NCI-H146 treated with DMSO at 0.1 percent for 48 hours (cell line): Measurements from ENCODE around the gene FOXA3.

ENCODE experiments used
- DNase-seq: peaks from one replicate; lab custom pipeline; 2025; ENCODE audit not compliant: unreplicated experiment; lab: John Stamatoyannopoulos, UW

FOXA3 gene

DNA sequence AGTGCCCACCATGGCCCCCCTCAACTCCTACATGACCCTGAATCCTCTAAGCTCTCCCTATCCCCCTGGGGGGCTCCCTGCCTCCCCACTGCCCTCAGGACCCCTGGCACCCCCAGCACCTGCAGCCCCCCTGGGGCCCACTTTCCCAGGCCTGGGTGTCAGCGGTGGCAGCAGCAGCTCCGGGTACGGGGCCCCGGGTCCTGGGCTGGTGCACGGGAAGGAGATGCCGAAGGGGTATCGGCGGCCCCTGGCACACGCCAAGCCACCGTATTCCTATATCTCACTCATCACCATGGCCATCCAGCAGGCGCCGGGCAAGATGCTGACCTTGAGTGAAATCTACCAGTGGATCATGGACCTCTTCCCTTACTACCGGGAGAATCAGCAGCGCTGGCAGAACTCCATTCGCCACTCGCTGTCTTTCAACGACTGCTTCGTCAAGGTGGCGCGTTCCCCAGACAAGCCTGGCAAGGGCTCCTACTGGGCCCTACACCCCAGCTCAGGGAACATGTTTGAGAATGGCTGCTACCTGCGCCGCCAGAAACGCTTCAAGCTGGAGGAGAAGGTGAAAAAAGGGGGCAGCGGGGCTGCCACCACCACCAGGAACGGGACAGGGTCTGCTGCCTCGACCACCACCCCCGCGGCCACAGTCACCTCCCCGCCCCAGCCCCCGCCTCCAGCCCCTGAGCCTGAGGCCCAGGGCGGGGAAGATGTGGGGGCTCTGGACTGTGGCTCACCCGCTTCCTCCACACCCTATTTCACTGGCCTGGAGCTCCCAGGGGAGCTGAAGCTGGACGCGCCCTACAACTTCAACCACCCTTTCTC lies 8.2 kb downstream of the FOXA3 start:
- DNase-seq, result no peak

DNA sequence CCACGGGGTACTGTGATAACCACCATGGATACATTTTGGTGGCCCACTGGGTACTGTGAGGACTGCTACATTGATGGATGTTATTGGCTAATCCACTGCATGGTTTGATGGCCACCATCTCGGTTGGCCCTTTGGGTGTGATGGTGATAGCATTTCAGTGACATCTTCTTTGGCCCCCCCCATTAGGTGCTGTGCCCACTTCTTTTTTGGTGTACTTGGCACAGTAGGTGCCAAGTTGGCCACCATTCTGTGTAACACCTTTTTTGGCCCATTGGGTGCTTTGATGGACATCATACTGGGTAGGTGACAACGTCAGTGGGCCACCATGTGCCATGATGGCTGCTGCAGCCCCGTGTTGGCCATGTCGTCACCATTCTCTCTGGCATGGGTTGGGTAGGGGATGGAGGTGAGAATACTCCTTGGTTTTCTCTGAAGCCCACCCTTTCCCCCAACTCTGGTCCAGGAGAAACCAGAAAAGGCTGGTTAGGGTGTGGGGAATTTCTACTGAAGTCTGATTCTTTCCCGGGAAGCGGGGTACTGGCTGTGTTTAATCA lies 9.2 kb downstream of the FOXA3 start:
- DNase-seq, result no peak

DNA sequence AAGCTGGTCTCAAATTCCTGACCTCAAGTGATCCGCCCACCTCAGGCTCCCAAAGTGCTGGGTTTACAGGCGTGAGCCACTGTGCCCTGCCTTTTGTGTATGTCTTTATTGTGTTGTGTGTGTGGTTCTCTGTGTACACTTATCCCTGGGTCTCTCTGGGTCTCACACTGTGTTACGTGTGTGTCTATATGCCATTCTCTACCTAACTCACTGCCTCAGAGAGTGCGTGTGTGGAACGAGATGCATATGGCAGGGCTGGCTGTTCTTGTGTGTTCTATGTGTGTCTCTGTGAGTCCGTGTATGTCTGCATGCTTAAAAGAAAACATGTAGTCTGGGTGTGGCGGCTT lies 10.5 kb downstream of the FOXA3 start:
- DNase-seq, result no peak

DNA sequence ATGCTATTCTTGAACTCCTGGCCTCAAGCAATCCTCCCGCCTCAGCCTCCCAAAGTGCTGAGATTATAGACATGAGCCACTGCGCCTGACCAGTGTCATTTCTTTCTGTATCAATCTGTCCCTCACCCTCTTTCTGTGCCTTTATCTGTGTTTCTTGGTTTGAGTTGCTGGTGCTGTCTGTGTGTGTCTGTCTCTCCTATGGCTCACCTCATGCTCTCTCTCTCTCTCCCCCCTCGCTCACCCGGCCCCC lies 12.0 kb downstream of the FOXA3 start:
- no peak for DNase-seq

DNA sequence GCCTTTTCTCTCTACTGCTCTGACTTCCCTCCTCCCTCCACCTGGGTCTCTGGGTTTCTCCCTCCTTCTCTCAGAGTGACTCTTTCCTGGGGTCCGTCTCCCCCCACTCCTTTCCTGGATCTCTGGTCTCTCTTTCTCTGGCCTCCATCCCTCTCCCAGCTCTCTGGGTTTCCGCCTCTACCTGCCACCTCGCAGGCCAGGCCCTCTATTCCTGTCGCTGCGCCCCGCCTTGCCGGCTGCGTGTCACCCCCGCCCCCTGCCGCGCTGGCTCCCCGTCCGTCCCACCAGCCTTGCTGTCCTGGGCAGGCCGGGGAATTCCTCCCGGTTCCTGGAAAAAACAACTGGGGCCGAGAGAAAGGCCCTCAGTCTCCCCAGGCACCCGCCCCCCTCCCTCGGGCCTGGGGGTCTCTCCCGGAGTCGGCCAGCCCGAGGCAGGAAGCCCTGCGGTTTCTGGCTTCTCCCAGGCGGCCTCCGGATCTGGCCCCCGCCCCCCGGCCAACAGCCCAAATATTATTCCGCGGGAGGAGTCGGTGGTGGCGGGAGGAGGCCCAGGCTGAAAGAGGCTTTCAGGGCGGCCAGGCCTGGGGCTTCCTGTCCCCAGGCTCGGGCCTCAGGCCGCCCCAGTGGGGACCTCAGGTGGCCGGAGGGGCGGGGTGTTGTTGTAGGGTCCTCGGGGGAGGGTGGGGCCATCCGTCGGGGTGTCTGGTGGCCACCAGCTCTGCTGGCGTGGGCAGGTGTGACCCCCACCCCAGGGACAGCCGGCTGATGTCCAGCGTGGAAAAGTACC lies 12.5 kb downstream of the FOXA3 start:
- DNase-seq, result no peak

DNA sequence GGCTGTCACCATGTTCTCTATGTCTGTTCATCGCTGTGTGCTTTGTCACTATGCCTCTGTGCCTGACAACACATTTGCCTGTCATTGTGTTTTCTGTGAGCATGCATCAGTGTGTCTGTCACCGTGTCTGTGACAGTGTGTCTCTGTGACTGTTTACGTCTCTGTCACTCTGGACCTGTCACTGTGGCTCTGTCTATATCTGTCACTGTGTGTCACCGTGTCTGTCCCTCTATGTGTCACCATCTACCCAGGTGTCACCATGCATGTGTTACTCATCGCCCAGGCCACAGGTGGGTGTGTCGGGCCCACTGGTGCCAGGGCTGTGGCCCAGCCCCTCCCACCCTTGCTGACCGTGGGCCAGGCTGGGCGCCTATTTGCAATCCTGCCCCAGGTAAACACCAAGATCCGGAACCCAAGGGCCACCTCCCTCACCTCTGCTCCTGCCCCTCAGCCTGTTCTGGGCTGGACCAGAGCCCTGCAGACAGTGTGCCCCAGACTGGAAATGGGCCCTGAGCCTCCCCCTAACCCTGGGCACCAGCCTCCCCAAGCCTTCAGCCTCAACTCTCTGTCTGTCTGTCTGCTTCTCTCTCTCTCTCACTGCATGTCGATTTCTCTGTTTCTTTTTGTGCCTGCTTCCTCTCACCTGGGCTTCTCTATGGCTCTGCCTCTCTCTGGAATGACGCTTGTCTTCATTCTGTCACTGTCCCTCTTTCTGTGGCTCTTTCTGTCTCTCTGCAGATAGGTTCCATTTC lies 14.1 kb downstream of the FOXA3 start:
- no peak for DNase-seq

DNA sequence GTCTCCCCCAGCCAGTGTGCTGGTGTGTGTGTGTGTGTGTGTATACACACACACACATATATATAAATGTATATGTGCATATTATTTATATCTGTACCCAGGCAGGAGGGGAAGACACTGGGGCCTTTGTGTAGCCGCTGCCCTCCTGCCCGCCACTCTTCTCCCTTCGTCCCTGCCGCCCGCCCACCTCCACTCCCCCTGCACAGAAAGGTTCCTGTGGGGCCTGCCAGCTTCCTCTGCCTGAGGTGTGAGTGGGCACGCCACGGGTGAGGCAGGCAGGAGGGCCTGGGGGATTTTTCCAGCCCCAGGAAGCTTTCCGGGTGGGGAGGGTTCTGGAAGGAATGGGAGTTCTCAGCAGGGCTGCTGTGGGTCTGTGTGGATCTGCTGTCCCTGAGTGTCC lies 14.9 kb downstream of the FOXA3 start:
- no peak for DNase-seq

DNA sequence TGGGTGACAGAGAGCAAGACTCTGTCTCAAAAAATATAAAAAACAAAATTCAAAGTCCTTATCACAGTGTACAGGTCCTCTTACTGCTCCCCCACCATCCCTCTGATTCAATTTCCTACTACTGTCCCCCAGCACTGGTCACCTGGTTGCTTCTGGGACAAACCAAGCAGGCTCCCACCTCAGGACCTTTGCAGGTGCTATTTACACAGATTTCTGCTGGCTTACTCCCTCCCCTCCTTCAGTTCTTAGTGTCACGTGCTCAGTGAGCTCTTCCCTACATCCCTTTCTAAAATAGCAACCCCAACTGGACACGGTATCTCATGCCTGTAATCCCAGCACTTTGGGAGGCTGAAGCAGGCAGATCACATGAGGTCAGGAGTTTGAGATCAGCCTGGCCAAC lies 15.8 kb downstream of the FOXA3 start:
- DNase-seq, result no peak

DNA sequence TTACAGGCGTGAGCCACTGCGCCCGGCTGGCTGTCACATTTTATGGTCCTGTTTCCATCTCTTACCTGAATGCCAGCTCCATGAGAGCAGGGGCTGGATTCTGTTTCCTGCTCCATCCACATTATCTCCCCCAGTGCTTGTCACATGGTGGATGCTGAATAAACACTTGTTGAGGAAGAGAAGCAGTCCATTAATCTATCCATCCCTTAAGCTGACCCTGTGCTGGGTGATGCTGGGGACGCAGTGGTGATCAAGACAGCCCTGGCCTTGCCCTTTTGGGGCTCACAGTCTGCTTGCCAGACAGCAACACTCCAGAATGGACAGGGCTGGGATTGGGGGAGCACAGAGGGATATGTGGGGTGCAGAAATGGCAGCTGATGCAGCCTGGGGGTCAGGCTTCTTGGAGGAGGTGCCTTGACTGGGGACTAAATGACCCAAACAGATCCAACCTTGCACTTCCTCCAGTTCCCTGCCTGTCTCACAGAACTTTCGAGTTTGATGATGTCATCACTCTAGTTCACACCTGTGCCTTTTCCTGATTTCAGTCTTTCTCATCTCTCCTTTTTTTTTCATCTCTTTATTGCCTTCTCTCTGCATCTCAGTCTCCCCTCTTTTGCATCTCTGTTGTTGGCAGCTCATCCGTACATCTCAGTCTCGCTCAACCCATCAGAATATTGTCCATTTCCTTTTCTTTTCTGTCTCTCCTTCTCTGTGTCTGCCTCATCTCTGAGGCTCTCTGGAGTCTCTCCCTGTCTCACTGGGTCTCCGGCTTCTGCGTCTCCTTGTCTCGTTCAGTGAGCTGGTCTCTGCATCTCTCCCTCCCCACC lies 17.2 kb downstream of the FOXA3 start:
- DNase-seq, result peak; percentile 5

DNA sequence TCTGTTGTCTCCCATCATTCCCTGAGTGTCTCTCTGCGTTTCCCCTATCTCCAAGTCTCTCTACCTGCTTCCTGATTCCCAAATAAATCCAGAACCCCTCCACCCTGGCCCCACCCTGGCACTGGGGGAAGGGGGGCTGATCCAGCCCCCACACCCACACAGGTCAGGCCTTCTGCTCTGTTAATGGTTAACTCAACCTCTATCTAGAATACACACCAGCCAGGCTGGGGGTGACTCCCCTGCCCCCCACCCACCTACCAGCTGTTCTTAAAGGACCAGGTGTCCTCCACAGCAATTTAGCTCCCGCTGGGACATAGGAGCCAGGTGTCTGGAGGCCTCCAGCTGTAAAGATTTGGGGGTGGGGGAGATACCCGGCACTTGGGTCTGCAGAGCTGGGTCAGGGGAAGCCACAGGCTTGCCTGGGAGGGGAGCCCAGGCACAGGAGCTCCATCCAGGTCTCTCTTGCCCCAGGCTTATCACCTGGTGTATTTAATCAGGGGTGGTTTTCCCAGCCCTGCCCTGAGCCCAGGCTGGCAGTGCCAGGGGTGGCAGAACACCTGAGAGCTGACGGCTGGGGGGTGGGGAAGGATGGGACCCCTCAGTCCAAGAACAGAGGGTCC lies 17.9 kb downstream of the FOXA3 start:
- DNase-seq, result peak; percentile 74

DNA sequence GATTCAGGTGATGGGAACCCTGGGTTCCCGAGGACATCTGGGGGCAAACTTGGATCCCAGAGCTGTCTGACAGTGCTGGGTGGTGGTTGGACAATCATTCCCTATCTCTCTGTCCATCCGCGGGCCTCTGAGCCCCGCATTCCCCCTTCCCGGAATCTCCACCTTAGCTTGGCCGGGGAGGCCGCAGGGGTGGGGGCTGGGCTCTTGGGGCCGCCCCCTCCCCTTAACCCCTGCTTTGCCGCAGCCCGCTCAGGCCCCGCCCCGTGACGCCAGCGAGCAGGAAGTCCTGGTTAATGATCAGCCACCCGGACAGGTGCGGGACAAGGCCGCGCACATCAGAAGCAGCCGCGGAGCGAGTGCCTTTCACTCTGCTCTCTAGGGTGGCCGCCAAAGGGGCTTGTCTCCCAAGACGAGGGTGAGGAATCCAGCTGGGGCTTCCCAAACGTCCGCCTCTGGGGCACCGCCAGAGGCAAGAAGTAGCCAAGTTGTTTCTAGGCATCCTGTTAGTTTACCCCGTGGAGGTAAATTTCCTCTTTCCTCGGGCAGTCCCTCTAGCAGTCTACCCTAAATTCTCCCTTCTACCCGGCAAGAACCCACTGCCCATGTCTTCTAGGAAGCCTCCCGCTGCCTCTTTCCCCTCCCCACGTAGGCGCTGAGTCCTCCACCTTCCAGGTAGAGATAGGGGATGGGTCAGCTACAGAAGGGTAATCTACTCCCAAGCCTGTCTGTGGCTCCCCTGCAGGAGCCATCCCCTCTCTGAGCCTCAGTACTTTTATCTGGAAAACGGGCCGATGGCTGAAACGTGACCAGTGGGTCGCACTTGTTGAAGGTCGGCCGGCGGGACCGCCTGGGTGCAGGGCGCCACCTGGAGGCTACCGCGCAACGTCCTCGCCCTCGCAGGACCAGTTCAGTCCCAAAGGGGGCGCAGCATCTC lies 18.8 kb downstream of the FOXA3 start:
- DNase-seq, result peak; percentile 73

DNA sequence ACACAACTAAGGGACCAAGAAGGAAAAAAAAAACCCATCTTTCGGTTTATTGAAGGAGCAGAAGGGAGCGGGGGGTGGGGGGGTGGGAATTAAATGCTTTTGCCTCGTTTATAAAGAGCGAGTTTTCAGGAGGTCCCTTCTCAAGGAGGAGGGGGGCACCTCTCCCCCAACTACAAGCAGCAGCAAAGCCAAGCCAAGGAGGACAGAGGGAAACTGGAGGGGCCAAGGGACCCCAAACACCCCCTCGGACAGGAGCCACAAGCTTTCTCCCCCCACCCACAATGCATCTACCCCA lies 19.4 kb downstream of the FOXA3 start:
- no peak for DNase-seq

DNA sequence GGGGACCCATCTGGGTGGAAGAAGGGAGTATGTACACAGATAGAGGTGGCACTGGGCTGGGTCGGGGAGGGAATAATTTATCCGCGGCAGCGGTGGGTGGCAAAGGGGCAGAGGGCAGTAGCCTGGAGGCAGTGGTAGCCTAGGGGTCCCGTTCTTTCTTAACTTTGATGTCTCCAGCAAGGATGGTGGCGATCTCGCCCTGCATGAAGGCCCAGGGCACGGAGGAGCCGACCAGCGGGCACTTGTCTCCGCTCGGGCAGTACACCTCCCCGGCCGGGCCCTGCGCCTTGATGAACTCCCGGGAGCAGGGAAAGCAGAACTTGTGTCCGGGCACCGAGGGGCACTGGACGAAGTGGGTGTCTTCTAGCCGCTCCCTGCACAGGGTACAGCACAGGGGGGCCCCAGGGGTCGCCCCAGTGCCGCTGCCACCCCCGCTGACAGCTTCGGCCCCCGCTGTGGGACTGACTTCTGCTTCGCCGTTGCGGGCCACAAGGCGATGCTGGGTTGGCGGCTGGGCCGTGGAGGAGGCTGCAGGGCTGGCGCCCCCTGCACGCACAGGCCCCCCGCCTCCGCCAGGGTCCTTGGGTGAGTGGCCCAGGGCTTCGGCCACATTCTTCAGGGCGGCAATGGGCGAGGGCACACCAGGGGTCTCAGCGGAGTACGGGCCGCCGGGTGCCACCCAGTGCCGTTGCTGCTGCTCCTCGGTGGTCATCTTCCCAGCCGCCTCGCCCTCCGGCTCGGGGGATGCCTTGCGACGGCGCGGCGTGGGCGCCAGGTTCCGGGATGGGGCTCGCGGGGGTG lies 20.0 kb downstream of the FOXA3 start:
- DNase-seq, result no peak

DNA sequence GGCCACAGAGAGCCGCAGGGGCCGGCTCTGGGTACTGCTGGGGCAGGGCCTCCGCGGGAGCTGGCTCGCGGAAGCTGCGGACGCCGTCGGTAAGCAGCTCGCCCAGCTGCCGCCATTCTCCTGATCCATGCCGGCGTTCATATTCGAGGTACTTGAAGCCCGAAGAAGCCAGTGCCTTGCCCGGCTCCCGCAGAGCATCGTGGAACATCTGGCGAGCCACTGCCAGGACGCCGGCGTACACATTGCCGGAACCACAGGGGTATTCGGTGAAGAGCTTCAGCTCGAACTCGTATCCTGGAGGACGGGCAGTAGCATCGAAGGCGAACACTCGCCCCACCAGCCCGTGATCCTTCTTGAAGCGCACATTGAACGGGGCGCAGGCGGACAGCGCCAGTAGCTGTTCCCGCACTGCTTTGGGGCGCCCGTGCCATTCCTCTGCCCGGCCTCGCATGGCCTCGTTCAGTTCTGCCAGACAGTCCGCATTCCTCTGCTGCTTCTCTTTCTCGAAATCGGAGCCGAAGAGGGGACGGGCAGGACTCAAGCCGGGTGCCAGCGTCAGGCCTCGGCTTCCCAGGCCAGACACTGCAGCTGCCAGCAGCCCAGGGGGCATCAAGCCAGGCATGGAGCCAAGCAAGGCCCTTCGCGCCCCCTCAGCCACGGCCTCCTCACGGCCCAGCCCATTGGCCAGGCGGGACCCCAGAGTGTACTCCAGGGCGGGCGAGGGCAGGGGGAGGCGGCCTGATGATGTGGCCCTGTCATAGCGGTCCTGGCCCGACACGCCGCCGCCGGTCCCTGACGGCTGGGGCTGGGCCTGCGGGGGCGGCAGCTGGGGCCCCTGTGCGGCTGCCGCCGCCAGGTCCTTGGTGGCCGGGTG lies 20.8 kb downstream of the FOXA3 start:
- no peak for DNase-seq

DNA sequence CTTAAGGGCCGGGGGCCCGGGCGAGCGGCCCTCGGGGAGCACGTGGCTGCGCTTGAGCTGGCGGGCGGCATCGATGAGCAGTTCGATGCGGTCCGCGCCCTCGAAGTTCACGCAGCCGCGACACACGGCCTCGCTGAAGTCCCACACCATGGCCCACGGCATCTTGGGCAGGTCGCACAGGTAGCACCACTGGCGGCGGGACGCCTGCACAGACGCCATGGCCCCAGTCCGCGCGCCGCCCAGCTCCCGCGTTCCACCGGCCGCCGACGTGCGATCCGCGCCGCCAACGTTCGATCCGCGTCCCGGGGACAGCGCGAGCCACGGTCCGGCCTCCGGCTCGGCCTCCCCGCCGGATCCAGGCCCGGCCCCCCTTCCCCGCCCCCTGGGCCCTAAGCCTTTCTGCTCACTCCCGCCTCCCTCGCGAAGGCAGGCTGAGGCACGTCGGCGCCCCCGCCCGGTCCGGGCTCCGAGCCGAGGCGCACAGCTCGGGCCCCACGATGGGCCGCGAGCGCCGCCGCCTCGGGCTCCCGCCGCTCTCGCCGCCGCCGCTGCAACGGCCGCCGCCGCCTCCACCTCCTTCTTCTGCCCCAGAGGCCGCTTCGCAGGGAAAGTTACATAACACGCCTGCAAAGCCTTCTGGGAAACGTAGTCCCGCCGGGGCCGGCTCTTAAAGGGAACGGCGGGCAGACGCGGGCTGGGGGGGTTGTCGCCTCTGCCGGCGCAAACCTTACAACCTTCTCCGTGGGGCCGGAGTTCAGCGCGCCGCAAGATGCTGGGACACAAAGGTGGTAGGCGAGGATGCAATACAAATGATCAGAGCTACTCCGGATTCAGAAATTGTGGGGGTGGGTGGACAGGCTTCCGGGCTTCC lies 21.7 kb downstream of the FOXA3 start, which contains the start of gene IRF2BP1:
TSS of gene IRF2BP1 (minus strand) at position 586 of the 871 bp plus-strand sequence. CDS start at position 219, 367 bp downstream.
- peak; percentile 91 for DNase-seq

DNA sequence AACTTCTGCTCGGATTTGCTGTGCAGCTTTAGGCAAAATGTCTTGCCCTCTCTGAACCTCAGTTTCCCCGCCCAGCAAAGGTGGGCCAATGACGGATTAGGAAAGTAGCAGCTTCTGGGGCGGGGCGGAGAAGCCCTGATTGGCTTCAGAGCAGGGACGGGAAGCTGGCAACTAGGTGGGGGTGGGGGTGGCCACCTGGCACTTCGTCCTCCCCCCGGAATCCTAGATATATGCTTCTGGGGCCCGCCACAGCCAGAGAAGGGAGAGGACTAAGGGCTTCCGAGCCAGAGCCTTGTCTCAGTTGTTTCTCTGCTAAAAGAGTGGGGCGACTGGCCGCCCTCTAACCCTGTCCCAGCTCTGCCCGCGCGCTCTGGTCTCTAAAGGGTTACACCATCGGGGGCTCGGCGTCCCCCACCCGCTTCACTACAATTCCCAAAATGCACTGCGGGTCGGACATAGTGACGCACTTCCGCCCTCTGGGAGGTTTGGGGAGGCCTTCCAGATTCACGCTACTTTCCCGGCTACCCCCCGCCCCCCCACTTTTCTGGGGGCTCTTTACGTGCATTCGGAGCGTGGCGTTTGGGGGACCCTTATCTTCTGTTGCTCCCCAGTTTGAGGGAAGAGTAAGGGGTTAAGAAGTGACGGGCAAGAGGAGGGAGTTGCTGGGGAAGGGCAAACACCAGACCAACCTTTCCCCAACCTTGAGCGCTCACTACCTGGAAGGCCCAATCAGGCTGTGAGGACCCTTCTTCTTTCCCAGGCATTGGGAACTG lies 22.5 kb downstream of the FOXA3 start:
- peak; percentile 83 for DNase-seq
